Non-pigmented ciliary epithelial cell (primary cell): ENCODE results near the gene LYST.
"Not testable (repeated sequence)": the region's sequence is repeated elsewhere in the genome, so short reads cannot be mapped to it uniquely, and the experiment has no call there.

ENCODE experiments used
- DNase-seq: peaks from one replicate; pipeline ENCODE4 v3.0.0-alpha.2; 2010; ENCODE audit warnings: low read depth

Gene LYST

GRCh38 chr1:235651170-235651806 is 215.4 kb downstream of the LYST start:
- no peak for DNase-seq

GRCh38 chr1:235650341-235651169 is 216.2 kb downstream of the LYST start:
- no peak for DNase-seq

GRCh38 chr1:235649368-235650163 is 217.1 kb downstream of the LYST start, which contains the start of gene GNG4:
Gene GNG4 (minus strand): TSS chr1:235649784. CDS start chr1:235583838, 65,946 bp downstream.
- no peak for DNase-seq

GRCh38 chr1:235648954-235649367 is 217.7 kb downstream of the LYST start:
- DNase-seq: no peak

DNA sequence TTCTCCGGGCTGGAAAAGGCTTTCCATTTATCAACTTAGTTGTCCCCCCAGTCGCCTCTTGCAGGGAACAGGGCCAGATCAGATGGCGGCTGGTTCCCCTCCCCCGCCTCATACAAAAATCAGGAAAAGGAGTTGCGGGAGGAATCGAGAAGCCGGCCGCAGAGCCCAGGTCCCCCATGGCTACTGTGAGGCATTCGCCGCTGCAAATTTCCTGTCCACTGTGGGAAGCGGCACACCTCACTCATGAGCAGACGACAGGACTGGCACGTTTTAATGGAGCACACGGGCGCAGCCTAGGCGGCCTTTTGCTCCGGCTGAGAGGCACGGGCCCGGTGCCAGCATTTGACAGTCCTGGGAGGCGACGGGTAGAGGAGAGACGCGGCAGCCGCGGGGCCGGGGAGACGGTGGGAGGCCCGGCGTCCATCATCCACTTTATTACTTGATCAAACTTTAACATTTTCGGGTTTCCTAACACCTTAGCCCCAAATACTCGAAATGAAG is 218.2 kb downstream of the LYST start:
- DNase-seq: no peak

GRCh38 chr1:235647537-235647936 is 219.2 kb downstream of the LYST start:
- DNase-seq: not testable (repeated sequence)

DNA sequence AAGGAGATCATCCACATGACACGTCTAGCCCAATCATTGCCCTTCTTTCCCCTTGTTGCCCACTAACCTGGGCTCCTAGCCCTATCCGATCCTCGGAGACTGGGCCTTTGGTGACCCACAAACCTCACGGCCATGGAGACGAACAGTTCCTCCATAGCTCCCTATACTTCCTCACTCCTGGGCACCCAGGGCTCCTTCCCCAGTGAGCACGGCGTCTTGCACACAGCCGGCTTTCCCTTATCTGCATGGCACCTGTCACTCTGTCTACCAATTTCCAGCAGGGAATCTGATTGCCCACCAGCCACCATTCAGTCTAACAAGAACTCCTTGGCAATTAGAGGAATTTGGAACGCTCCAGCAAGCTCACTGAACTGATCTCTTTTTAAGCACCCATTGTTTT is 220.2 kb downstream of the LYST start:
- DNase-seq: no peak

DNA sequence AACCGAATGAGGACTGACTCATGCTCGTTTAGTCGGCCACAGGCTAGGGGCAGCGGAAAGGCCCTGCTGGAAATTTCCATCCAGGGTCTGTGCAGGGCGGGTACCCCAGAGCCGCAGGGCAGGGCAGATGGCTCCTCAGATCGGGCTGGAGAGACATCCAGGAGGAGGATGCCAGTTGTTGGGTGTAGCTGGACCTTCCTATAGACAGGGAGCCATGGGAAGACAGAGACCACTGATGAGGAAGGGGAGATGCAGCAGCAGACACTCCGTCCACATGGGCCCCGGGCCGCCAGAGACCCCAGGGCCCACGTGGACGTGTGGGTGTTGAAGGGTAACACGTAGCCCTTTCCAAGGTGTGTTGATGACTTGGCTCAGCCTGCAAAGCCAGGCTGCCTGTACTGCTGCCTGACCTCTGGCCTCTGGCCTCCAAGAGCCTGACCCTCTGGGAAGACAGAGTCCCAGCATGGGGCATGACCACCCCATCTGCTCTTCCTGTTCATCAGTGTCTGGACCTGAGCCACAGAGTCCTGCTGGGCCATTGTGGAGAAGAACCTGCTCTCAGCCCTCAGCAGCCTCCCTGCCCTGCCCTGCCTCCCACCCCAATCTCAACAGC is 221.9 kb downstream of the LYST start:
- DNase-seq: no peak

DNA sequence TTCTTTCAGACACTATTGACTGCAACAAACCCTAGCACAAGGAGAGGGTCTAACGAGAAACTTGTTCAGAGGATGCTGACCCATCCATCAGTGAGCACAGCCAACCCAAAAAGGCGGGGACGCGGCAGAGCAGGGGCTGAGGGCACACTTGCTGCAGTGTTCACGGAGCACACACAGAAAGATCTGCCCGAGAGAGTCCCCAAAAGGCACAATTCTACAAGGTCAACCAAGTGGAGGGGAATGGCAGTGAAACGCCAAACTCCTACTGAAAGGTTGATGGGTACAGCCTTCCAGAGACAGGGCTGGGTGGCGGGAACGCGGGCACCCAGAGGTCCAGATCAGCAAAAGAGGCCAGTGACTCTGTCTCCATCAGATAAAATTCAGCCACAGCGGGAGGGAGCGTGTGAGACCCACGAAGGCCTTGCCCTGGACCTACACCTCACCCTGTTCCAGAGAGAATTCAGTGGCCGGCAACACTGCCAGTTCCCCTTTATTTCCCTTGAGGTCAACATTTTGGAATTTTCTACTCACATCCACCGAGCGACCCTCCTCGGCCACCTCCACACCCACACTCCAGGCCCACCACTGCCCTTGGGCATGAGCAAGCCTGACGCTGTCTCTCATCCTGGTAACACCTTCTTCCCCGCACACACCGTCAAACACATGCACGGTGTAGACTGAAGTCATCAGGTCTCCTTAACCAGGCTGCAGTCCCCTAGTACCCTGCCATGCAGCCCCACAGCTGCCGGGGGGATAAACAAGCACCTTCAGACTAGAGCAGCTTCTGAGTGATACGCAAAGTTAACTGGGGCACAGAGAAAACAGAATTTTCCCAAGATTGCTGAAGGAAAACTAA is 222.6 kb downstream of the LYST start:
- DNase-seq: no peak

DNA sequence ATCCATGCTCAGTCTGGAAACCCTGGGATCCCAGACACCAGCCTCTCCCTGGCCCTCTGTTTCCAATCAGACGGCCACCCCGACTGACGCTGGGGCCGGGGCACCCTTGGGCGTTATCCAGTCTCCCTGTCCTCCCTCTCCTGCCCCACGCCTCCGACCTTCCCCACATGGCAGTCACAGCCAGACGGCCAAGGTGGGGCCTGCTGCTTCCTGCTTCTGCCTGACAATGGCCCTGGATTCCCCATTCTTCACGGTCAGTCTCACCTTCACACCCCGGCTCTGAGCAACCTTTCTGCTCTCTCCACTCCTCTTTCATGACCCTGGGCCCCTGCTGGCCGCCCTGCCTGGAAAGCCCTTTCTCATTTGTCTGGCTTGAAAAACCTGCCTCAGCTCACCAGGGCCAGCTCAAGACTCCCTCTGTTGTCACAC is 223.7 kb downstream of the LYST start:
- no peak for DNase-seq

- no peak for DNase-seq
Observed at GRCh38 chr1:235642011-235642942, 224.4 kb downstream of the LYST start.

- DNase-seq: no peak
Observed at GRCh38 chr1:235640580-235640979, 226.1 kb downstream of the LYST start.

- DNase-seq: no peak
Observed at GRCh38 chr1:235639226-235640205, 227.2 kb downstream of the LYST start.

- not testable (repeated sequence) for DNase-seq
Observed at GRCh38 chr1:235638612-235639011, 228.1 kb downstream of the LYST start.

DNA sequence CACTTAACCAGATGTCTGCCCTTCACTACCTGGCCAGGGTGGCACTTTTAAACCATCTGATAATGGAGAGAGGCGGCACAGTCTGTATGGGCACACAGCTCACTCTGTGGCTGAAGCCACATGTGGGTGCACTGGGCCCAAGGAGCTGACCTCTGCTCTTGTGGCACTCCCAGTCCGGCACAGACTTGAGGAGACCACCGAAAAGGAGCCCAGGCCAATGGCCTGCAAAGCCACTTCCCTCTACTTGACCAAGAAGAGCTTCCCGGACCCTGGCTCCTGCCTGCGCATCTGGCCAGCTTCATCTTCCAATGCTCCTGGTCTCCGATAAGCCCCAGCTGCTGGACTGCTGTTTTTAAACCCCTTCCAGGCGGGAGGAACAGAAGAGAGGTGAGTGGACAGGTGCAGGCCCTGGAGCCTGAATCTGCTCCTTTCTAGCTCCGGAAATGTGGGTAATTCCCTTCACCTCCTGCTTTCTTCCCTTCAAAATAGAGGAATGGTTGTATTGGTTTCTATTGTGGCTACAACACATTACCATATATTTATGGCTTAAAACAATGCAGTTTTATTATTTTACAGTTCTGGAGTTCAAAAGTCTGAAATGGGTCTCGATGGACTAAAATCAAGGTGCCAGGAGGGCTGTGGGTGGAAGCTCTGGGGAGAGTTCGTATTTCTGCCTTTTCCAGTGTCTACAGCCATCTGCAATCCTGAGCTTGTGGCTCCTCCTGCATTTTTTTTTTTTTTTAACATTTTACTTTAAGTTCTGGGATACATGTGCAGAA is 228.8 kb downstream of the LYST start:
- no peak for DNase-seq

GRCh38 chr1:235635938-235636662 is 230.6 kb downstream of the LYST start:
- no peak for DNase-seq
